ENCODE measurements around the gene INS.

- no peak for TF ChIP-seq KDM1A (IDR thresholded peaks at IDR 0.05; ENCODE audit: low read depth)
- no peak for TF ChIP-seq EP300 (IDR thresholded peaks at IDR 0.05)
- TF ChIP-seq SREBF2 (IDR thresholded peaks at IDR 0.05) = no peak
- no peak for TF ChIP-seq JUN (IDR thresholded peaks at IDR 0.05)
- TF ChIP-seq SMC3 (IDR thresholded peaks at IDR 0.05) = no peak
- TF ChIP-seq, protein P1, sequence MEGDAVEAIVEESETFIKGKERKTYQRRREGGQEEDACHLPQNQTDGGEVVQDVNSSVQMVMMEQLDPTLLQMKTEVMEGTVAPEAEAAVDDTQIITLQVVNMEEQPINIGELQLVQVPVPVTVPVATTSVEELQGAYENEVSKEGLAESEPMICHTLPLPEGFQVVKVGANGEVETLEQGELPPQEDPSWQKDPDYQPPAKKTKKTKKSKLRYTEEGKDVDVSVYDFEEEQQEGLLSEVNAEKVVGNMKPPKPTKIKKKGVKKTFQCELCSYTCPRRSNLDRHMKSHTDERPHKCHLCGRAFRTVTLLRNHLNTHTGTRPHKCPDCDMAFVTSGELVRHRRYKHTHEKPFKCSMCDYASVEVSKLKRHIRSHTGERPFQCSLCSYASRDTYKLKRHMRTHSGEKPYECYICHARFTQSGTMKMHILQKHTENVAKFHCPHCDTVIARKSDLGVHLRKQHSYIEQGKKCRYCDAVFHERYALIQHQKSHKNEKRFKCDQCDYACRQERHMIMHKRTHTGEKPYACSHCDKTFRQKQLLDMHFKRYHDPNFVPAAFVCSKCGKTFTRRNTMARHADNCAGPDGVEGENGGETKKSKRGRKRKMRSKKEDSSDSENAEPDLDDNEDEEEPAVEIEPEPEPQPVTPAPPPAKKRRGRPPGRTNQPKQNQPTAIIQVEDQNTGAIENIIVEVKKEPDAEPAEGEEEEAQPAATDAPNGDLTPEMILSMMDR (IDR thresholded peaks at IDR 0.05) = no peak
- TF ChIP-seq POLR2A (IDR thresholded peaks at IDR 0.05; ENCODE audit: low read length) = no peak
- no peak for TF ChIP-seq NR3C1 (IDR thresholded peaks at IDR 0.05)
- no peak for TF ChIP-seq CHD2 (IDR thresholded peaks at IDR 0.05; ENCODE audit: low read length, partially characterized antibody)
- TF ChIP-seq MAX (IDR thresholded peaks at IDR 0.05) = no peak
- TF ChIP-seq ESRRA (IDR thresholded peaks at IDR 0.05; ENCODE audit: borderline replicate concordance, low read length) = no peak
- no peak for TF ChIP-seq EHF (CRISPR knock-in tag; IDR thresholded peaks at IDR 0.05)
- TF ChIP-seq RFX5 (IDR thresholded peaks at IDR 0.05) = no peak
- no peak for TF ChIP-seq ZFP36 (IDR thresholded peaks at IDR 0.05; ENCODE audit: borderline replicate concordance, partially characterized antibody)
Observed at GRCh38 chr11:2148595-2148994, 12.4 kb downstream of the INS start.

Measured in A549 (cell line).